Stimulated activated CD8-positive, alpha-beta memory T cell treated with anti-CD3 and anti-CD28 coated beads, Interleukin-7, amount 100 ng/mL, for 1 hour (primary cell): ENCODE results near the gene KLF7.
A peak's percentile ranks its signal among the peaks of the same experiment; 100 is the strongest.

Source experiments
- DNase-seq, 2 donors: peaks; one replicate each; pipeline ENCODE4 v3.0.0-alpha.2; 2020; ENCODE audit warnings: low read depth in 2 of 2

Gene KLF7

GRCh38 chr2:207092818-207093217, 72.9 kb downstream of the KLF7 start:
- DNase-seq: no peak

- DNase-seq: no peak
Observed at GRCh38 chr2:207091928-207092327, 73.8 kb downstream of the KLF7 start.

- DNase-seq: no peak
Observed at GRCh38 chr2:207091176-207091575, 74.6 kb downstream of the KLF7 start.

- no peak for DNase-seq
Observed at GRCh38 chr2:207090389-207090788, 75.4 kb downstream of the KLF7 start.

GRCh38 chr2:207088839-207089238, 76.9 kb downstream of the KLF7 start:
- no peak for DNase-seq

GRCh38 chr2:207088276-207088675, 77.5 kb downstream of the KLF7 start:
- no peak for DNase-seq

GRCh38 chr2:207087046-207087902, 78.5 kb downstream of the KLF7 start:
- no peak for DNase-seq

- DNase-seq: no peak
Observed at GRCh38 chr2:207086136-207086535, 79.6 kb downstream of the KLF7 start.

- no peak for DNase-seq
Observed at GRCh38 chr2:207085110-207085509, 80.6 kb downstream of the KLF7 start.

- no peak for DNase-seq
Observed at GRCh38 chr2:207083361-207084110, 82.2 kb downstream of the KLF7 start.

GRCh38 chr2:207082619-207083018, 83.1 kb downstream of the KLF7 start:
- no peak for DNase-seq

- DNase-seq: no peak
Observed at GRCh38 chr2:207078186-207078798, 87.5 kb downstream of the KLF7 start.

- no peak for DNase-seq
Observed at GRCh38 chr2:207077266-207077665, 88.5 kb downstream of the KLF7 start.

- DNase-seq: no peak
Observed at GRCh38 chr2:207075456-207075855, 90.3 kb downstream of the KLF7 start.

GRCh38 chr2:207073801-207074678, 91.7 kb downstream of the KLF7 start:
- peak in 1 of 2 donors; percentile 5 for DNase-seq

GRCh38 chr2:207073412-207073800, 92.3 kb downstream of the KLF7 start:
- DNase-seq: no peak

GRCh38 chr2:207072571-207072970, 93.2 kb downstream of the KLF7 start:
- DNase-seq: no peak

- no peak for DNase-seq
Observed at GRCh38 chr2:207071820-207072219, 93.9 kb downstream of the KLF7 start.

- DNase-seq: no peak
Observed at GRCh38 chr2:207067473-207067872, 98.3 kb downstream of the KLF7 start.

GRCh38 chr2:207066791-207067460, 98.8 kb downstream of the KLF7 start:
- DNase-seq: no peak

- no peak for DNase-seq
Observed at GRCh38 chr2:207066166-207066565, 99.6 kb downstream of the KLF7 start.
